ENCODE results near the gene TULP3.

The TULP3 gene

DNA sequence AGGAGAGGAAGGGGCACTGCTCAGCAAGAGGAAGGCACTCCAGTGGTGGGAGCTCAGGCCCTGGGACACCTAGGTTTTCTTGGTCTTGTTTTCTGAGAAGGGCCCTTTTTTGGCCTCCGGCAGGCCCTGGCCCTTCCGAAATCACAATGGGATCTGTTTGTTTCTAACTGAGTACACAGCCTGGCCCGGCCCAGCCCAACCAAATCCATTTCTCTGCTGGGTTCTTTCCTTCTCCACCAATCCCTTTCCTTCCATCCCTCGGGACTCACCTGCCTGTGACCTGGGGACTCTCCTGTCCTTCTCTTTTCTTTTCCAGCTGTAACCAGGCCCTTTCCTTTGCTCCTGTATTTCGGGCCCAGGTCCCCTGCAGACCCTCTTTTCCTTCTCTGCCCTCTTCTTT, 87.1 kb downstream of the TULP3 start:
- no peak for DNase-seq

DNA sequence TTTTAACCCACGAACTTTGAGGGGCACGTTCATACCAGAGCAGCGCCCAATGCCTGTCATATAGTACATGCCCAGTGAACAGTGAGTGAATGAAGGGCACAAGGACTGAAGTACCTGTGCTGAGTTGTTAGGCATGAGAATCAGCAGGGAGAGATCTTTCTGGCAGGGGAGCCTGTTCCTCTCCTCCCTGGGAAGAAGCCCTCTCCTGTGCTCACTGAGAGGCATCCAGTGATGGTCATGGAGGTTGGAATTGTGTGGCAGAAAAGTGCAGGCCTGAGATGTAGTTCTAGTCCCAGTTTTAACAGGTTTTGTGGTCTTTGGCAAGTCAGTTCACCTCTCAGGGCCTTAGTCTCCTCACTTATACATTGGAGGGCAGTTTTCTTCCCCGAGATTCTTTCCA, 89.1 kb downstream of the TULP3 start:
- no peak for DNase-seq

DNA sequence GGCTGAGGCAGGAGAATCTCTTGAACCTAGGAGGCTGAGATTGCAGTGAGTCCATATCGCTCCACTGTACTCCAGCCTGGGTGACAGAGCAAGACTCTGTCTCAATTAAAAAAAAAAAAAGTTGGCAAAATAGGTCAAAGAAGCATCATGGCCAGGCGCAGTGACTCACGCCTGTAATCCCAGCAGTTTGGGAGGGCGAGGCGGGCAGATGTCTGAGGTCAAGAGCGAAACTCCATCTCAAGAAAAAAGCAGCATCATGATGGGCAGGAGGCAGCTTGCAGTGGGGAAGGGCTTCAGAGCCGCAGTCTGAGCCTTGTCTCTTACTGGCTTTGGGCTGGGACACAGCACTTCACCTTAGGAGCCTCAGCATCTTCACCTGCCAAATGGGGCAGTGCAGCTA, 89.9 kb downstream of the TULP3 start:
- DNase-seq, result no peak

- no peak for DNase-seq
Measured at GRCh38 chr12:2982361-2982760, 91.7 kb downstream of the TULP3 start.

GRCh38 chr12:2984249-2984648, 93.6 kb downstream of the TULP3 start:
- DNase-seq, result no peak

DNA sequence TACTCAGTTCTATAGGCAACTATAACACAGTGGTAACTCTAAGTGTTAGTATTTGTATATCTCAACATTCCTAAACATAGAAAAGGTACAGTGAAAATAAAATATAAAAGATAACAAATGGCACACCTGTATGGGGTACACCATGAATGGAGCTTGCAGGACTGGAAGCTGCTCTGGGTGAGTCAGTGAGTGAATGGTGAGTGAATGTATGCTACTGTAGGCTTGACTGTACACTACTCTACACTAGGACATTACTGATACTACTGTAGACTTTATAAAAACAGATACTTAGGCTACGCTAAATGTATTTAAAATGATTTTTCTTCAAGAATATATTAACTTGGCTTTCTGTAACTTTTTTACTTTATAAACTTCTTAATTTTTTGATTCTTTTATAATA, 94.0 kb downstream of the TULP3 start:
- DNase-seq, result no peak

- no peak for DNase-seq
Measured at GRCh38 chr12:2986876-2987275, 96.2 kb downstream of the TULP3 start.

DNA sequence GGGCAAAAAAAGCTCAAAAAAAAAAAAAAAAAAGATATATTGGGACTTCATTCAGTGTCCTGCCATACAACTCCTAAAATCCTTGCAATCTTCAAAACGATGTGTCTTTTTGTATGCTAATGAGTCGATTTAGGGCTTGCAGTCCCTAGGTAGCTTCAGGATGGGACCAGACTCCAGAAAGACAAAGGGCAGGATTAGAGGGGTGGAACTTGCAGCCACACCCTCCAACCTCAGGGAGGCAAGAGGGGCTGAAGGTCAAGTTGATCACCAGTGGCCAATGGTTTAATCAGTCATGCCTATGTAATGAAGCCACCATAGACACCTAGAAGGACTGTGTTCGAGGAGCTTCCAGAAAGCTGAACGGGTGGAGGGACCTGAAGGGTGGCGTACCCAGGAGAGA, 97.8 kb downstream of the TULP3 start:
- no peak for DNase-seq

All from NCI-H1092 treated with DMSO at 0.1 percent for 48 hours (cell line).